Femur (tissue), 1 donor: ENCODE results near the gene NECTIN1.

Experiments used
- DNase-seq: peaks from one replicate; pipeline ENCODE4 v3.0.0-alpha.2; 2017

The NECTIN1 gene

GRCh38 chr11:119691701-119692539 is 37.1 kb downstream of the NECTIN1 start:
- DNase-seq = no peak

- DNase-seq = no peak
Observed at GRCh38 chr11:119691020-119691666, 37.9 kb downstream of the NECTIN1 start.

- DNase-seq = no peak
Observed at GRCh38 chr11:119689302-119689701, 39.7 kb downstream of the NECTIN1 start.

GRCh38 chr11:119688356-119688755 is 40.6 kb downstream of the NECTIN1 start:
- DNase-seq = no peak

DNA sequence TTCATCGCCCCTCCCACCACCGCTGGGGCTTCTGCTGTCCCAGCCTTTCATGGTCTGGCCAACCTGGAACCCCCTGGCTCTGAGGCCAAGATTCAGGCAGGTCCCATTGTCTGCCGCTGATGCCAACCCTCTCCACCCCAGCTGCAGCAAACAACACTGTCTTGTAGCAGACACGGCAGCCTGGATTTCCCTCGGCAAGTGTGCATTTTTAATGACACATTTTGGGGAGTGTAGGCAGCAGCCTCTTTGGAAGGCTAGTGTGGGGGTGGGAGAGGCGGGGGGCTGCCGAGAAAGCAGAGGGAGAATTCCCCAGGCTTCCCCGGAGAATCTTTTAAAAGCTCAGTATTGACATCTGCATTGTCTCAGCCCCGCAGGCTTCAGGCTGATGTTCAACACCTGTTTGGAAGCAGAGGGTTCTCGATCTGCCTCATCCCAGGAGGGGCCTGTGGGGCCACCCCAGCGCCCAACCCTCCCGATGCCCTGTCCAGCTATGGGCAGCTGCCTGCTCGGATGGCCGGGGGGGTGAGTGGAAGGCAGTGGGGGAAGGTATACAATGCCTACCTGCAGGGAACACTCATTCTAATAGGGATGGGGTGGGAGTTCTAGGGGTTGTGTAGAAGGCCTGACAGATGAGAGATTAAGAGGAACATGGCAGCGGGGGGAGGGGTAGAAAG is 41.5 kb downstream of the NECTIN1 start:
- no peak for DNase-seq

GRCh38 chr11:119686177-119686882 is 42.7 kb downstream of the NECTIN1 start:
- DNase-seq = no peak

DNA sequence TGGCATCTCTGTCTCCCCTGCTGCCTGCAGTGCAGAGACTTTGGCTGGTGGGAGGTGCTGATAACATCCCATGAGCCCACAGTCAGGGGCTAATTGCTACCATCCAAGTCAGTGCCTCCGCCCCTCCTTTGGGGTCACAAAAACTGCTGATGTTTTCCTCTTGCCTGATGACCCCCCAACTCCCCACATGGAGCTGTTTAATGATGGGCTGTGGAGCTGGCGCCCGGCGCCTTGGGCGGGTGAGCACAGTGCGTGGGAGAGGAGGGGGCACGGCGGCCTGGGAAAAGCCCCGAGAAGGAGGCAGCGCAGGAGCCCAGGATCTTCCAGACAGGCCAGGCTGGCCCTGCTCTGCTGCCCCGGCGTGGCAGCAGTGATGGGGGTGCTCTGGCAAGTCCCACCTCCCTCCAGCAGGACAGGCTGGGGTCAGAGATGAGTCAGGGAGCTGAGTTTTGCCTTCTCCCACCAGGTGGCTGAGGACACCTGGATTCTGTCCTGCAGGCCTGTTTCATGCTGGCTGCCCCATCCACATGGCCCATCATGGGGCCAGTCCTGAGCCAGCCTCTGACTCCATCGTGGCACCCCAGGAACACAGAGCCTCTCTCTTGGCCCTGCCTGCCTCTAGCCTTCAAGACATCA is 43.8 kb downstream of the NECTIN1 start:
- DNase-seq = no peak

DNA sequence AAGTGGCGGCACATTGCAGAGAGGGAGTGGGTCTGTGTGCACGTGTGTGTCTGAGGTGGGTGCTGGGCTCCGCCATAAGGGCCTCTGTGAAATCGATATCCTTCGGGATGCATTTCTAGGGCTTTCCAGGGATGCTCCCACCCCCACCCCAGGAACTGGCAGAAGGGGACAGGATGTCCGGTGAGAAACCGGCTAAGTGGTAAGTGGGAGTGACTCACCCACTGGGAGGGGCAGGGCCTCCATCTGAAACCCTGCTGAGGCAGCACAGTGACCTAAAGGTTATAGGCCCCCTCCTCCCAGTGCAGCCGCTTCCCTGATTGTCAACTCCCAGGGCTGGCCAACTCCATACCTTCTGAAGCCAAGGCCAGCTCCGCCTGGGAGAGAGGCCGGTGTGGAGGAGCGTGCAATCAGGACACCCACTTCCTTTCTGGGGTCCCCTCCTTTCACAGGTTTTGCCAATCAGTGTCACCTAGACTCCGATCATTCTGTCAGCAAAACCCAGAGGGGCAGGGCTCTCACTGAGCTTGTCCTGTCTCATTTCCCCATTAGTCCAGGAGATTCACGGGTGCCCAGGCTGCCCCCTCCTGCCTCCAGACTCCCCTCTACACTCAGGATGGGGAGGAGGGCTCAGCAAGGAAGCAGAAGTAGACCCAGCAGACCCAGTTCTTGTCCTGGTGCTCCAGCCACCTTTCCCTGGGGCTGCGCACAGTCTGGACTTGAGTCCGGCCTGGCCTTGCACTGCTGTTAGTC is 44.5 kb downstream of the NECTIN1 start:
- DNase-seq = peak; percentile 63

DNA sequence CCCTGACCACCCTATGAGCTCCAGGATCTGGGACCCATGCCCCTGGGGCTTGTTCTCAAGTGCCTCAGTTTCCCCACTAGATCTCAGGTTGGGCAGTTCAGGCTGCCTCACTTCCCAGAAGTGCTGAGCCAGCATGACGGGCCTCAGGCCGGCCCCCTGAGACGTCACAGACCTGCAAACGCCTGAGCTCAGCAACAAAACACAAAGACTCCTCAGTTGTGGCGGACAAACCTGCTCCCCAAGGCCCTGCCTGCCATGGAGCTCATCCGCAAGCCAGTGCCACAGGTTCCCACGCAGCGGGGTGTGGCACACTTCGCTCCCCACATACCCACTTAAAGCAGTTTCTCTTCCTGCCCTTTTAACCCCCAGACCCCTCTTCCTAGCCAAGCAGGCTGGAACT is 45.2 kb downstream of the NECTIN1 start:
- peak; percentile 41 for DNase-seq

DNA sequence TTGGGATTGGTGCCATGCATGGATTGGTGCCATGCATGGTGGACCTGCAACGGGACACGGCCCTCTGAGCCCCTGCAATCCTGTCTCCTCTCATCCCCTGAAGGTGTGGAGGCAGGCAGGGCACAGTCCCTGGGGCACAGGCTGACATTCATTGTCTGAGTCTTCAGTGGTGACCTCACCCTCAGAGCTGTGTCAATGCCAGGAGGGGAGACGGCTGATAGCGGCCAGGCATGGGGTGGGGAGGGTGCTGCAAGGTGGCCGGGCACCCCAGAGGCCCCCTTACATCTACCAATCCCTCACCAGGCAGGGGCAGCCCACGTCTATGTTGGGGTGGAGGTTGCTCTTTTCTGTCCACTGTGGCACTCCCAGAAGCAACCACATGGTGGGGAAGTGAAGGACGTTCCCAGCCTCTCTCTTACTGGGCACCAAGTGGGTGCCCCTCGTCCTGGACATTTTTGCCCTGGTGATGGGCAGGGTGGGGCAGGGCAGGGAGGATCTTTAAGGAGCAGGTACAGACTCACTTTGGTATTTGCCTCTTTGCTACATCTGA is 47.6 kb downstream of the NECTIN1 start:
- DNase-seq = no peak

DNA sequence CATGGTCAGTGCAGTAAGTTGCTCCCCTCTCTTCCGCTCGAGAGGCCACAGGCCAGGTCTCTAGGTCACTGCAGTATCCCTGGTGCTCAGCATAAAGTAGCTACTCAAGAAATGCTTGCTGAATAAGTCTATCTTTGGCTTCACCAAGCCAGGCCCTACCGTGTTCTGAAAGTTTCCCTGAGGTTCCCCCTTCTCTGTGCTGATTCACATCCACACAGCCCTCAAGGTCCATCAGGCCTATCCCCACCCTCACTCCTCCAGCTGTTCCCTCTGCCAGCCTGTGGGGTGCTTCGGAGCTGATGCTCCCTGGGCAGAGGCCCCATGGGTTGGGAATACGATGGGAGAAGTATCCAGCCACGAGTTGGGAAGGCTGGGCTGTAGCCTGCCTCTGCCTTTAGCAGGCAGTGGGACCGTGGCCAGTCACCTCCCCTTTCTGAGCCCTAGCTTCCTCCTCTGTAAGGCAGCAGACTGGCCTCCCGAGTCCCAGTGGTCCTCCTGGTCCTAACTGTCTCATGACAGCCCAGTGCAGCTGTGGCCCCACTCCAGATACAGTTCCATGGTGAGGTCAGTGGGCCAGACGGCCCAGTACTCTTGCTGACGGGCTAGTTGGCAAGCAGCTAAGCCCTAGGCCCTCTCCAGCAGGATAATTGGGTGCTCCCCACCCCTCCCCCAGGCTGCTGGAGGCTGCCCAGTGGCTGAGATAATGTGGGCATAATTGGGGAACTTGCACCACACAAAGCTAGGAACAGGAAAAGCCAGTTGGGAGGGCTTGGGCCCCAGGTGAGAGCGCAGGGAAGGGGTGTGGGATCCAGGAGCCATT is 48.2 kb downstream of the NECTIN1 start:
- DNase-seq = peak; percentile 73

DNA sequence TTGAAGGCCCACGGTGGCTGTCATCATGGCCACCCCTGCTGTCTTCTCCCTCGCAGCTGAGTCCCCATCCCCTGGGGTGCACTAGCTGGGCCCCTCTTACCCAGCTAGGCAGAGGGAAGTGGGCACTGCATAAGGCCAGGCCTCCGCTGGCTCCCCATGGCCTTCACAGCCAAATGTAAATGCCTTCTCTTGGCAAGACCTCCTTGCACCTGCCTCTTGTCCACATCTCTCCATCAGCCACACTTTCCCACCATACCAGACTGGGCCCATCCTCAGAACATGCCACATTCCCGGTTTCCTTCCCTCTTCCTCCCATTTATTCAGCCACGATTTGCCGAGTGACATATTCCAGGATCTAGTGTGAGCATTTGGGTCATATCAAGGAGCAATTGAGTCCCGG is 49.7 kb downstream of the NECTIN1 start:
- no peak for DNase-seq

GRCh38 chr11:119678351-119678750 is 50.6 kb downstream of the NECTIN1 start:
- no peak for DNase-seq

DNA sequence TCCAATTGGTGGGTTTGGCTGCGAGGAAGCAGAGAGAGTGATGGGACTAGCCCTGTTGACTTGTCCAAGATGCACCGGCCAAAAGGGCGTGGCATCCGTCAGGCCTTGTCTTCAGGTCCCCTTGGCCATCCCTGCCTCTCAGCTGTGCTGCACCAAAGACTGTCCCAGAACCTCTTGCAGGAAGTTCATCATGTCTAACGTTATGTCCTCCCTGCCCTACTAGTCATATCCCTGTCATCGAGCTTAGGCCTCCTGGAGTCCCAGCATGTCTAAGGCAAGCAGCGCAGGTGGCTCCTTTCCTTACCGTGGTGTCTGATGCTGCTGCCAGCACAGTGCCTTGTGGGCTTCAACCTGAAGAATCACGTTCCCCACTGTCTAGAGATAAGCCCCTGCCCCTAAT is 51.2 kb downstream of the NECTIN1 start:
- no peak for DNase-seq

GRCh38 chr11:119676461-119677020 is 52.5 kb downstream of the NECTIN1 start:
- no peak for DNase-seq

DNA sequence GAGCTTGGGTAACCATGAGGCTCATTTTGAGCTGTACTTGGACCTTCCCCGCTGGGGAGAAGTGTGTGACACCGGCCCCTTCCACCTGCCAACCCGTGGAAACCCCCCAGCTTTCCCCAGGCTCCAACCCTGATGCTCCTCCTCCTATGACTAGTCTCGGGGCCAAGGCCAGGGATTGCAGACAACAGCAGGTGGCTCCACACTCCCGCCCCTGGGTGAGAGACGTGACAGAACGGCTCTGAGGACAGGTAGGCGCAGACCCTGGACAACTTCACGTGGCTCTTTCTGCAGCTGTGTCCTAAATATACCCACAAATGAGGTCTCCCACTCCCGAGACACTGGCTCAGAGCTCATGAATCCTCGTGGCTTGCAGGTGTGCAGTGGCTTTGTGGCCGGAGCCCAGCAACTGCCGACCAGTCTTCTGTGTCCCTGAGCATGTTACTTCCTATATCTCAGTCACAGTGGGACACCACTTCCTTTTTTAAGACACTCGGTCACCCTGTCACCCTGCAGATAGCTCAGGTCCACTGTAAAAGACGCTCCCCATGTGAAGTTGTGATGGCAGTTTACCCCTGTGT is 55.2 kb downstream of the NECTIN1 start:
- peak; percentile 45 for DNase-seq

DNA sequence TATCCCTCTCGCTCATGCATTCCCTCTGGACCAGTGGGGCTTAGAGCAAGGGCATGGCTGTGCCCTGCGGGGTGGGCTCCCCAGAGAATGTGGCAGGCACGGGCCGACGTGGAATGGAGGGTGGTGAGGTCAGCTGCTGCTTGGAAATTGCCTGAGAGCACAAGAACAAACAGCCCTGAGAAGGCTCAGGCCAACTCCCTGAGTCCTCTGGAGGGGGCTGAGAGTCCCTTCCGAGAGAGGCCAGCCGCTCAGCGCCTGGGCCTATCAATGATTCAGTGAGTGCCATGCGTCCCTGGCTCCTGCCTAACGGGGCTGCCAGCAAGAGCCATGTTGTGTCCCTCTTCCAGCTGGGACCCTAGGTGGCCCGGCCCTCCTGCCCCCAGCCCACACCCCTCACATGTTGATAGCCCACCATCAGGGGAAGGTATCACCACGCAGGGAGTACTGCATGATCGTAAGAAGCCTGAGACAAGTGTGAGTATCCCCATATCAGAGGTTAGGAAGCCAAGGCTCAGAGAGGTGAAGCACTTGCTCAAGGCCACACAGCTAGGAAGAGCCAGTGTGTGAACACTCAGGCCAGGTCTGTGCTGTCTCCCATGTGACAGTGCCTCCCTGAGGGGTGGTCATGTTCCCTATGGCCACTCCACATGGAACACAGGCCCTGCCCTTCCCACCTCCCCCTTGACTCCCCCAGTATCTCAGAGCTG is 55.8 kb downstream of the NECTIN1 start:
- DNase-seq = no peak

GRCh38 chr11:119672597-119672996 is 56.4 kb downstream of the NECTIN1 start:
- no peak for DNase-seq

DNA sequence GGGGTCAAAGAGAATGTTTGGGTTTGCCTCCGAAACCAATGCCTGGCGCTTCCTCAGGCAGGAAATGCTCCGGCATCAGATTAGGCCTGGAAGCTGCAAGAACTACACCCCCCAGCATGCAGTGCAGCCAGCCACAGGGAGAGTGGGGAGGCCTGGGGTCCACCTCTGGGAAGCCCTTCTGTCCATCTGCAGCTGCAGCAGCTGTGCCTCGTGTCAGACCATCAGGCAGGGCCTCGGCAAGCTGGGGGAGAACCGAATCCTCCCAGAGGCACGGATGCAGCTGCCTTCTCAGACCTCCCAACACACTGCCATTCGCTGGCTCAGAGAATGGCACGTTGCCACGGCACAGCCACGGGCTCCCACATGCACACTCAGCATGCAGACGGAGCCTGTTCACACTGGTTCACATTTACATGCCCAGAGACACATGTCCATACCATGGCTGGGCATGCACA is 57.4 kb downstream of the NECTIN1 start:
- DNase-seq = peak; percentile 89
